Measurements from ENCODE around the gene SPTLC2. TPM values are rescaled to one million over a fixed set of nuclear protein-coding genes. Genes with fewer than 3 reads are reported as not detected.

SPTLC2 gene
- total and polyA plus RNA-seq, 2 of the 13 experiments (the other 11 are each of a cell fraction or from before 2014, with no cell fraction given), result 17.4 to 17.5 TPM

- TF ChIP-seq KAT8 (CRISPR knock-in tag; IDR thresholded peaks at IDR 0.05) (peak; percentile 75), RFX5 (IDR thresholded peaks at IDR 0.05; ENCODE audit: low read depth, low read length) (no peak; the same call in 1 of the 2 replicates), REPIN1 (CRISPR knock-in tag; IDR thresholded peaks at IDR 0.05; ENCODE audit: borderline replicate concordance, low read depth) (no peak), MXD3 (CRISPR knock-in tag; IDR thresholded peaks at IDR 0.05) (peak; percentile 79), ZNF33B (CRISPR knock-in tag; IDR thresholded peaks at IDR 0.05) (no peak), E2F5 (CRISPR knock-in tag; conservative IDR thresholded peaks at IDR 0.05) (no peak), ZNF569 (CRISPR knock-in tag; IDR thresholded peaks at IDR 0.05; ENCODE audit: borderline replicate concordance) (no peak), ATF7-NPFF (CRISPR knock-in tag; IDR thresholded peaks at IDR 0.05; ENCODE audit: low read depth) (no peak; the same call in 1 of the 2 replicates), HNRNPLL (IDR thresholded peaks at IDR 0.05; ENCODE audit: low read depth, low read length, poor library complexity, severe bottlenecking) (peak; percentile 95), KLF6 (CRISPR knock-in tag; IDR thresholded peaks at IDR 0.05) (no peak), ZNF512 (CRISPR knock-in tag; IDR thresholded peaks at IDR 0.05) (no peak), ZNF713 (CRISPR knock-in tag; IDR thresholded peaks at IDR 0.05) (no peak), STAT6 (CRISPR knock-in tag; IDR thresholded peaks at IDR 0.05; ENCODE audit: borderline replicate concordance) (no peak), ZNF460 (CRISPR knock-in tag; IDR thresholded peaks at IDR 0.05; ENCODE audit: borderline replicate concordance) (no peak), CHD2 (IDR thresholded peaks at IDR 0.05; ENCODE audit: low read depth, low read length) (peak; percentile 60; the same call in 1 of the 2 replicates), ZNF816 (CRISPR knock-in tag; IDR thresholded peaks at IDR 0.05; ENCODE audit: borderline replicate concordance) (no peak), ZBTB7A (CRISPR knock-in tag; IDR thresholded peaks at IDR 0.05) (no peak), GATAD2A (CRISPR knock-in tag; IDR thresholded peaks at IDR 0.05) (no peak; the same call in 1 of the 2 replicates), ZNF264 (CRISPR knock-in tag; IDR thresholded peaks at IDR 0.05) (0 out of 2 replicates have a peak, but pooled peaks have one; percentile 36), PHF20 (CRISPR knock-in tag; IDR thresholded peaks at IDR 0.05) (peak; percentile 65), FOXA3 (CRISPR knock-in tag; IDR thresholded peaks at IDR 0.05) (0 out of 2 replicates have a peak, but pooled peaks have one; percentile 4), CEBPG (CRISPR knock-in tag; IDR thresholded peaks at IDR 0.05) (no peak), JUN (CRISPR knock-in tag; IDR thresholded peaks at IDR 0.05) (no peak), CBFB (CRISPR knock-in tag; IDR thresholded peaks at IDR 0.05) (no peak), ZNF431 (CRISPR knock-in tag; IDR thresholded peaks at IDR 0.05; ENCODE audit: borderline replicate concordance, low read depth) (peak; percentile 62; the same call in 1 of the 2 replicates), ZBTB7B (CRISPR knock-in tag; IDR thresholded peaks at IDR 0.05) (peak; percentile 26; the same call in 1 of the 2 replicates)
Observed at GRCh38 chr14:77616454-77617229, at the start of gene SPTLC2 (continued).
